Measurements from ENCODE around the gene GTPBP6. TPM values are rescaled to one million over a fixed set of nuclear protein-coding genes. Genes with fewer than 3 reads are reported as not detected.
A peak's percentile ranks its signal among the peaks of the same experiment; 100 is the strongest.
"Not testable (repeated sequence)": the region's sequence is repeated elsewhere in the genome, so short reads cannot be mapped to it uniquely, and the experiment has no call there.

GTPBP6 gene
- total RNA-seq, 4 donors from 2014 or later: 26.2 to 65.3 (median 35.7) TPM

GRCh38 chrX:290476-291166, 28.0 kb downstream of the GTPBP6 start:
- Histone ChIP-seq H3K4me1 (no peaks in the 10 kb centered on the region), H3K36me3 (no peaks in the 10 kb centered on the region), H3K27me3 (no peaks in the 10 kb centered on the region), H3K9me3 (no peaks in the 10 kb centered on the region), H3K4me3 (no peak overlapping the region), H3K27ac (no peak overlapping the region)
- intact Hi-C loops (cut with DNase I; ENCODE audit: low total_unique reads): no loop called here
- no peak for TF ChIP-seq POLR2A (IDR thresholded peaks at IDR 0.05)
- DNase-seq: no peak

GRCh38 chrX:288561-288991, 30.0 kb downstream of the GTPBP6 start:
- Histone ChIP-seq H3K9me3 (no peaks in the 10 kb centered on the region), H3K4me1 (no peaks in the 10 kb centered on the region), H3K36me3 (no peaks in the 10 kb centered on the region), H3K4me3 (no peak overlapping the region), H3K27ac (no peak overlapping the region), H3K27me3 (no peaks in the 10 kb centered on the region)
- intact Hi-C loops (cut with DNase I; ENCODE audit: low total_unique reads): loop anchor here (10.0 kb wide), 1 partner anchor 96 kb away; the partner anchor contains the start of gene PPP2R3B
- no peak for TF ChIP-seq CTCF (IDR thresholded peaks at IDR 0.05)
- no peak for TF ChIP-seq POLR2A (IDR thresholded peaks at IDR 0.05)
- no peak for DNase-seq

- TF ChIP-seq CTCF (IDR thresholded peaks at IDR 0.05) (no peak), POLR2A (IDR thresholded peaks at IDR 0.05) (no peak)
- intact Hi-C loops (cut with DNase I; ENCODE audit: low total_unique reads): loop anchor here (10.0 kb wide), 1 partner anchor 97 kb away; the partner anchor contains the start of gene PPP2R3B
- no peak for DNase-seq
- Histone ChIP-seq H3K27ac (no peak overlapping the region), H3K36me3 (no peaks in the 10 kb centered on the region), H3K27me3 (no peaks in the 10 kb centered on the region), H3K4me3 (no peak overlapping the region), H3K4me1 (no peaks in the 10 kb centered on the region), H3K9me3 (no peaks in the 10 kb centered on the region)
These were observed 30.9 kb downstream of the GTPBP6 start for GRCh38 chrX:287670-288069.

- no peak for DNase-seq
- no peak overlapping the region for H3K27ac ChIP-seq
- no peaks in the 10 kb centered on the region for H3K27me3 ChIP-seq
- H3K4me1 ChIP-seq: no peaks in the 10 kb centered on the region
- no peak overlapping the region for H3K4me3 ChIP-seq
- H3K36me3 ChIP-seq: no peaks in the 10 kb centered on the region
- intact Hi-C loops (cut with DNase I; ENCODE audit: low total_unique reads): loop anchor here (10.0 kb wide), 1 partner anchor 100 kb away; the partner anchor contains the start of gene PPP2R3B
- H3K9me3 ChIP-seq: no peaks in the 10 kb centered on the region
- no peak for TF ChIP-seq CTCF (IDR thresholded peaks at IDR 0.05)
These were observed 33.4 kb downstream of the GTPBP6 start for GRCh38 chrX:285076-285677.

- peak; percentile 85 to 91 for DNase-seq
- Histone ChIP-seq H3K27ac (peak overlapping the region; percentile 47 to 70), H3K4me1 (no peaks in the 10 kb centered on the region), H3K36me3 (no peaks in the 10 kb centered on the region), H3K4me3 (peak overlapping the region; percentile 34 to 51), H3K9me3 (no peaks in the 10 kb centered on the region), H3K27me3 (no peaks in the 10 kb centered on the region)
- TF ChIP-seq POLR2A (IDR thresholded peaks at IDR 0.05): no peak
- TF ChIP-seq CTCF (IDR thresholded peaks at IDR 0.05): no peak
- intact Hi-C loops (cut with DNase I; ENCODE audit: low total_unique reads): loop anchor here (10.0 kb wide), 1 partner anchor 102 kb away; the partner anchor contains the start of gene PPP2R3B
These were observed 35.3 kb downstream of the GTPBP6 start for GRCh38 chrX:283115-283845.

- peak overlapping the region in 1 of 2 donors; percentile 45 for H3K27ac ChIP-seq
- H3K36me3 ChIP-seq, DNase-seq, H3K27me3 ChIP-seq, H3K4me1 ChIP-seq, H3K4me3 ChIP-seq, H3K9me3 ChIP-seq: not testable (repeated sequence)
- intact Hi-C loops (cut with DNase I; ENCODE audit: low total_unique reads): loop anchor here (10.0 kb wide), 1 partner anchor 103 kb away; the partner anchor contains the start of gene PPP2R3B
These were observed 36.5 kb downstream of the GTPBP6 start for GRCh38 chrX:282000-282681.

Measured in uterus (tissue), 4 donors.